Activated CD4-positive, alpha-beta memory T cell treated with anti-CD3 and anti-CD28 coated beads, Interleukin-2, amount 10 ng/mL, durations not matched to agents 7 days and 5 days (primary cell): ENCODE results near the gene PCDHGA4. TPM values are rescaled to one million over a fixed set of nuclear protein-coding genes. Genes with fewer than 3 reads are reported as not detected.
"Not testable (repeated sequence)": the region's sequence is repeated elsewhere in the genome, so short reads cannot be mapped to it uniquely, and the experiment has no call there.

Experiments used
- CTCF ChIA-PET: fragments of 350-600 bp; sonication (Branson Sonifier 250); formaldehyde crosslinking; loops from one replicate; lab custom pipeline; 2021; ENCODE audit warnings: antibody characterized with exemption, inconsistent platforms; lab: Charles Lee
- POLR2A ChIA-PET: fragments of 350-600 bp; sonication (Branson Sonifier 250); formaldehyde crosslinking; loops from one replicate; lab custom pipeline; 2021; ENCODE audit warnings: antibody characterized with exemption; lab: Charles Lee
- DNase-seq: peaks from one replicate; pipeline ENCODE4 v3.0.0-alpha.2; 2020
- H3K27ac Mint-ChIP-seq: one replicate; pipeline ENCODE4 v1.8.0; 2021; ENCODE audit warnings: mild to moderate bottlenecking, mixed read lengths
- H3K27me3 Mint-ChIP-seq: one replicate; pipeline ENCODE4 v1.8.0; 2021; ENCODE audit warnings: mixed read lengths
- H3K36me3 Mint-ChIP-seq: one replicate; pipeline ENCODE4 v1.8.0; 2021; ENCODE audit warnings: low read depth, mixed read lengths
- H3K4me1 Mint-ChIP-seq: one replicate; pipeline ENCODE4 v1.8.0; 2021; ENCODE audit warnings: mixed read lengths
- H3K4me3 Mint-ChIP-seq: one replicate; pipeline ENCODE4 v1.8.0; 2021; ENCODE audit warnings: mild to moderate bottlenecking, mixed read lengths
- H3K9me3 Mint-ChIP-seq: one replicate; pipeline ENCODE4 v1.8.0; 2021; ENCODE audit warnings: mixed read lengths
- total RNA-seq, 2 experiments: library from RNA; stranded (reverse); gene quantifications; one replicate each; pipeline ENCODE4 v1.2.3, GENCODE V29; 2021

The PCDHGA4 gene
- total RNA-seq = under 1 TPM; 0.08 to 0.10 TPM

GRCh38 chr5:141354900-141355469 is at the start of gene PCDHGA4:
Gene PCDHGA4, plus strand, starts transcription at chr5:141355021. Its CDS starts 87 bp downstream, at chr5:141355108.
- POLR2A ChIA-PET = interaction anchor here (0.7 kb wide), 1 partner anchor 8 kb away, joined by 3 read pairs; no protein-coding TSS in a partner anchor
- CTCF ChIA-PET = interaction anchor here (0.6 to 1.8 kb wide), 5 partner anchors 29 to 66 kb away, joined by 3 to 6 read pairs (median 3); partner anchors contain the start of genes PCDHGA11 and TAF7
- Mint-ChIP-seq H3K4me3 (no peak within 1 kb of the TSS), H3K27ac (no peak within 1 kb of the TSS), H3K9me3 (peaks cover 11% of the 10 kb centered on the region), H3K4me1 (peaks cover 4% of the 10 kb centered on the region), H3K36me3 (peaks cover 8% of the 10 kb centered on the region), H3K27me3 (peaks cover 21% of the 10 kb centered on the region)
- no peak for DNase-seq

DNA sequence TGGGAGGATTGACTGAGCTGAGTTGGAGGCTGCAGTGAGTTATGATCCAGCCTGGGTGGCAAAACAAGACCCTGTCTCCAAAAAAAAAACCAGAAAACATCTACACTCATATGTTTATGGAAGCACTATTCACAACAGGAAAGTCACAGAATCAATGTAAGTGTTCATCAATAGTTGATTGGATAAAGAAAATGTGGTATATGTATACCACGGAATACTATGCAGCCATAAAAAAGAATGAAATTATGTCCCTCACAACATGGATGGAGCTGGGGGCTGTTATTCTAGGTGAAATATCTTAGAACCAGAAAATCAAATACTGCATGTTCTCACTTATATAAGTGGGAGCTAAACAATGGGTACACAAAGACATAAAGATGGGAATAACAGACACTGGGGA is 48.2 kb upstream of the PCDHGA4 start:
- POLR2A ChIA-PET = no interaction called here

GRCh38 chr5:141313711-141314110 is 41.1 kb upstream of the PCDHGA4 start:
- no peak for DNase-seq
- no peak overlapping the region for H3K27ac Mint-ChIP-seq
- H3K9me3 Mint-ChIP-seq = peaks cover 72% of the 10 kb centered on the region
- H3K4me3 Mint-ChIP-seq = no peak overlapping the region
- POLR2A ChIA-PET = no interaction called here
- peaks cover 9% of the 10 kb centered on the region for H3K4me1 Mint-ChIP-seq
- peaks cover 58% of the 10 kb centered on the region for H3K36me3 Mint-ChIP-seq
- H3K27me3 Mint-ChIP-seq = no peaks in the 10 kb centered on the region
- CTCF ChIA-PET = no interaction called here

More for the DNA sequence above, 48.2 kb upstream of the PCDHGA4 start:
- Mint-ChIP-seq H3K27me3 (no peaks in the 10 kb centered on the region), H3K4me1 (no peaks in the 10 kb centered on the region), H3K4me3 (no peak overlapping the region), H3K9me3 (peaks cover 64% of the 10 kb centered on the region), H3K36me3 (peaks cover 9% of the 10 kb centered on the region), H3K27ac (no peak overlapping the region)
- CTCF ChIA-PET = interaction anchor here (1.8 kb wide), 1 partner anchor 14 kb away, joined by 4 read pairs; the partner anchor contains the start of gene TAF7
- DNase-seq = no peak

- POLR2A ChIA-PET, H3K4me3 Mint-ChIP-seq, CTCF ChIA-PET, DNase-seq, H3K27me3 Mint-ChIP-seq, H3K27ac Mint-ChIP-seq: not testable (repeated sequence)
- Mint-ChIP-seq H3K9me3 (peaks cover 73% of the 10 kb centered on the region), H3K4me1 (peaks cover 39% of the 10 kb centered on the region), H3K36me3 (peaks cover 83% of the 10 kb centered on the region)
Measured at GRCh38 chr5:141316963-141317362, 37.9 kb upstream of the PCDHGA4 start.

- POLR2A ChIA-PET = interaction anchor here (0.6 to 3.0 kb wide), 7 partner anchors 10 to 245 kb away, joined by 3 to 17 read pairs (median 5); partner anchors contain the start of gene PCDHGA10
Measured at GRCh38 chr5:141319202-141319601, 35.6 kb upstream of the PCDHGA4 start.

DNA sequence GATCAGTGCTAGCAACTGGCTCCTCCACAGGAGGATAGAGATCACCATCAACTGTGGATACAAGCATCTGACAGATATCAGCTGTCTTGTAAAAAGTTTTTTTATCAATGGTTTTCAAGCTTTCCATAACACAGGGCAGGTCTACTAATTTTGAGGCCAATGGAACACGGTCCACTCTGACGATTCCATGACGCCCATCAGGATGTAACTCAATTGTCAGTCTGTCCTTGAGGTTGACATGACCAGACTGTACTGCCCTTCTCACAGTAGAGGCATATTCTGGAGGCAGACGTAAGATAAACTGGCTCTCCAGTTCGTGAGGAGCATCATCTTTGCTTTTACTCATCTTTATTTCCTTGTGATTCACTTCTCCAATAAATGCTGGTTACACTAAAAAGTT is 35.1 kb upstream of the PCDHGA4 start:
- H3K4me3 Mint-ChIP-seq = peak overlapping the region; percentile 97
- ChIA-PET POLR2A (interaction anchor here (0.7 to 3.0 kb wide), 21 partner anchors 8 to 374 kb away, joined by 3 to 19 read pairs (median 5); partner anchors contain the start of genes HDAC3, PCDHGA1, PCDHGA10 and PCDHGB3), CTCF (interaction anchor here (0.5 to 3.3 kb wide), 32 partner anchors 8 to 1017 kb away, joined by 3 to 30 read pairs (median 5); partner anchors contain the start of genes PCDHGA1, PCDHGA11, PCDHGA12 and PCDHGA2)
- peaks cover 57% of the 10 kb centered on the region for H3K9me3 Mint-ChIP-seq
- peak overlapping the region; percentile 99 for H3K27ac Mint-ChIP-seq
- H3K4me1 Mint-ChIP-seq = peaks cover 42% of the 10 kb centered on the region
- DNase-seq = no peak
- peaks cover 69% of the 10 kb centered on the region for H3K36me3 Mint-ChIP-seq
- H3K27me3 Mint-ChIP-seq = peaks cover 1% of the 10 kb centered on the region

More at GRCh38 chr5:141319202-141319601, 35.6 kb upstream of the PCDHGA4 start:
- Mint-ChIP-seq H3K9me3 (peaks cover 60% of the 10 kb centered on the region), H3K4me3 (no peak overlapping the region), H3K4me1 (peaks cover 42% of the 10 kb centered on the region), H3K27ac (no peak overlapping the region), H3K36me3 (peaks cover 73% of the 10 kb centered on the region), H3K27me3 (peaks cover 1% of the 10 kb centered on the region)
- CTCF ChIA-PET = interaction anchor here (0.5 to 3.3 kb wide), 6 partner anchors 9 to 1016 kb away, joined by 4 to 30 read pairs (median 6); partner anchors contain the start of genes PCDHGA1 and PFDN1
- DNase-seq = no peak

- H3K27me3 Mint-ChIP-seq = peaks cover 1% of the 10 kb centered on the region
- peaks cover 49% of the 10 kb centered on the region for H3K9me3 Mint-ChIP-seq
- H3K4me3 Mint-ChIP-seq = peak within 1 kb of the TSS; percentile 97
- H3K4me1 Mint-ChIP-seq = peaks cover 40% of the 10 kb centered on the region
- CTCF ChIA-PET = interaction anchor here (0.7 to 3.3 kb wide), 32 partner anchors 9 to 317 kb away, joined by 3 to 30 read pairs (median 4); partner anchors contain the start of genes PCDHGA1, PCDHGA11, PCDHGA12 and PCDHGA2
- POLR2A ChIA-PET = interaction anchor here (0.7 to 3.0 kb wide), 29 partner anchors 8 to 673 kb away, joined by 3 to 19 read pairs (median 4); partner anchors contain the start of genes HDAC3, IK, PCDHGA1 and PCDHGA10
- peaks cover 61% of the 10 kb centered on the region for H3K36me3 Mint-ChIP-seq
- DNase-seq = peak; percentile 93
- H3K27ac Mint-ChIP-seq = peak within 1 kb of the TSS; percentile 99
Measured at GRCh38 chr5:141320225-141321169, 34.3 kb upstream of the PCDHGA4 start, which contains the start of gene TAF7. Gene TAF7, minus strand, starts transcription at chr5:141320784. Its CDS starts 740 bp downstream, at chr5:141320044.

- ChIA-PET POLR2A (no interaction called here), CTCF (interaction anchor here (0.8 kb wide), 1 partner anchor 242 kb away, joined by 3 read pairs; no protein-coding TSS in a partner anchor)
- DNase-seq = no peak
- Mint-ChIP-seq H3K4me3 (no peak overlapping the region), H3K27me3 (peaks cover 1% of the 10 kb centered on the region), H3K4me1 (peaks cover 42% of the 10 kb centered on the region), H3K27ac (no peak overlapping the region), H3K9me3 (peaks cover 42% of the 10 kb centered on the region), H3K36me3 (peaks cover 47% of the 10 kb centered on the region)
Measured at GRCh38 chr5:141322261-141322660, 32.6 kb upstream of the PCDHGA4 start.

- H3K36me3 Mint-ChIP-seq = peaks cover 10% of the 10 kb centered on the region
- DNase-seq = peak; percentile 76
- peak overlapping the region; percentile 80 for H3K4me3 Mint-ChIP-seq
- H3K4me1 Mint-ChIP-seq = peaks cover 12% of the 10 kb centered on the region
- H3K27ac Mint-ChIP-seq = peak overlapping the region; percentile 66
- ChIA-PET POLR2A (interaction anchor here (1.3 kb wide), 1 partner anchor 238 kb away, joined by 3 read pairs; no protein-coding TSS in a partner anchor), CTCF (interaction anchor here (0.7 to 1.6 kb wide), 10 partner anchors 9 to 241 kb away, joined by 3 to 6 read pairs (median 3); partner anchors contain the start of genes PCDHGA11 and PCDHGA2)
- H3K9me3 Mint-ChIP-seq = peaks cover 15% of the 10 kb centered on the region
- peaks cover 18% of the 10 kb centered on the region for H3K27me3 Mint-ChIP-seq
Measured at GRCh38 chr5:141326088-141326854, 28.6 kb upstream of the PCDHGA4 start.

DNA sequence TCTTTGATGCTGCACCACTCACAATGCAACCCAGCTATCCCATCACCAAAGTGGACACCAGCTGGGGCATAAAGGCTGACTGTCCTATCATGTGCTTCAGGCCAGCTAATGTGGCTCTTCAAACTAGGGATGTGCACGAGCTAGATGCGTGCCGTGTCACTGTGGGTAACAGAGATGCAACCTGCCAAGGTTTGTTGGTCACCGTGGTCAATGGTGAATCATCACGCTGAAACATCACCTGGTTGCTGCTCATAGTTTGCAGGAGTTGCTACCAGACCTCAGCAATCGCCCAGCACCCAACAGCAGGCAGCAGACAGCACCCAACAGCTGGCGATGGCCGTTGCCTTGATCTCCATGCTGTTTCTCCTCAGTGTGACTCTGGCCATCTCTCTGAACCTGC is 26.6 kb upstream of the PCDHGA4 start:
- Mint-ChIP-seq H3K9me3 (peaks cover 3% of the 10 kb centered on the region), H3K27ac (no peak overlapping the region), H3K4me1 (peaks cover 5% of the 10 kb centered on the region), H3K27me3 (peaks cover 19% of the 10 kb centered on the region), H3K36me3 (peaks cover 4% of the 10 kb centered on the region), H3K4me3 (no peak overlapping the region)
- POLR2A ChIA-PET = interaction anchor here (1.0 to 1.1 kb wide), 2 partner anchors 8 to 14 kb away, joined by 3 to 9 read pairs; partner anchors contain the start of gene TAF7
- CTCF ChIA-PET = interaction anchor here (0.9 to 4.0 kb wide), 2 partner anchors 8 to 10 kb away, joined by 4 to 30 read pairs; partner anchors contain the start of gene TAF7
- DNase-seq = no peak
